Cardiac fibroblast (primary cell): ENCODE results near the gene ARHGEF17.

Experiments
- DNase-seq, 2 donors: peaks; one replicate each; pipeline versions ENCODE4 v3.0.0 to v3.0.0-alpha.2; 2010; ENCODE audit warnings: low read depth in 2 of 2
- H3K4me3 ChIP-seq, 2 donors: replicated peaks in 1 of 2; 1 replicate in 1 of 2; 2 replicates in 1 of 2; pipeline ENCODE4 v1.5.1; 2011; ENCODE audit warnings: low read depth in 2 of 2, low read length in 2 of 2, mild to moderate bottlenecking in 2 of 2, moderate library complexity in 1 of 2
- TF ChIP-seq, protein P1 (sequence below): IDR thresholded peaks from one replicate; pipeline ENCODE4 v1.5.1; 2011; ENCODE audit warnings: low read depth, mild to moderate bottlenecking, low read length, inconsistent platforms

The ARHGEF17 gene

DNA sequence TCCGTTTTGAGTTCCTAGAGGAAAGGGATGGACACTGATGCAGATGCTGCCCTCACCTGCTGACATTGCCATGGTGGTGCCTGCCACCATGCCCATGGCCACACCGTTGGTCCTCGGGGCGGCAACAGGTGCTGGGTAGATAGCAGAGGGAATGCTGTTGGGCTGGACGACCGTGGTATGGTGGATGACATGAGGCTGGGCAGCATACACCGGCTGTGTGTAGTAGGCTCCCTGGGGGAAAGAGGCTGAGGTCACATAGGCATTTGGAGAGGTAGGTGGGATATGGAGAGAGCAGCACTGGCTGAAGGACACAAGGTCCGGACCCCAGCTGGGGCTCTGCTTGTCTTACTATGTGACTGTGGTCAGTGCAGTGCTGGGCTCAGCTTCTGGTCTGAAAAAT lies 101.4 kb downstream of the ARHGEF17 start:
- no peak overlapping the region for H3K4me3 ChIP-seq
- TF ChIP-seq, protein P1, sequence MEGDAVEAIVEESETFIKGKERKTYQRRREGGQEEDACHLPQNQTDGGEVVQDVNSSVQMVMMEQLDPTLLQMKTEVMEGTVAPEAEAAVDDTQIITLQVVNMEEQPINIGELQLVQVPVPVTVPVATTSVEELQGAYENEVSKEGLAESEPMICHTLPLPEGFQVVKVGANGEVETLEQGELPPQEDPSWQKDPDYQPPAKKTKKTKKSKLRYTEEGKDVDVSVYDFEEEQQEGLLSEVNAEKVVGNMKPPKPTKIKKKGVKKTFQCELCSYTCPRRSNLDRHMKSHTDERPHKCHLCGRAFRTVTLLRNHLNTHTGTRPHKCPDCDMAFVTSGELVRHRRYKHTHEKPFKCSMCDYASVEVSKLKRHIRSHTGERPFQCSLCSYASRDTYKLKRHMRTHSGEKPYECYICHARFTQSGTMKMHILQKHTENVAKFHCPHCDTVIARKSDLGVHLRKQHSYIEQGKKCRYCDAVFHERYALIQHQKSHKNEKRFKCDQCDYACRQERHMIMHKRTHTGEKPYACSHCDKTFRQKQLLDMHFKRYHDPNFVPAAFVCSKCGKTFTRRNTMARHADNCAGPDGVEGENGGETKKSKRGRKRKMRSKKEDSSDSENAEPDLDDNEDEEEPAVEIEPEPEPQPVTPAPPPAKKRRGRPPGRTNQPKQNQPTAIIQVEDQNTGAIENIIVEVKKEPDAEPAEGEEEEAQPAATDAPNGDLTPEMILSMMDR: no peak

DNA sequence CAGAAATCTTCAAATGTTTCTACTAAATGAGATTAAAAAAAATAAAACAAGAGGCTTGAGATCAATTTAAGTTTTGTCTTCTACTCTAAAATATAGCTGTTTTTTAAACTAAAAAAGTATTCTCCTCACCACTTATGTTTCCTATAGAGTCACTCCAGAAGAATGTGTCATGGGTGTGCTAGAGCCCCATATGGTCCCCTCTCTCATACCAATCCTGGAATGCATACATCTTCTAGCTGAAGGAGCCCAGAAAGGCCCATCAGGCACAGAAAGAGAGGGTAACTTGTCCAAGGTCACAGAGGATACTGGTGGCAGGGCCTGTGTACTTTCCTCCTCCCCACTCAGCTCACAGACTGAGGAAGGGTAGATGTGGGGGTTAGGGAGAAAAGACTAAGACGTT lies 102.6 kb downstream of the ARHGEF17 start:
- TF ChIP-seq, protein P1: no peak

More for the DNA sequence above, 101.4 kb downstream of the ARHGEF17 start:
- no peak for DNase-seq

DNA sequence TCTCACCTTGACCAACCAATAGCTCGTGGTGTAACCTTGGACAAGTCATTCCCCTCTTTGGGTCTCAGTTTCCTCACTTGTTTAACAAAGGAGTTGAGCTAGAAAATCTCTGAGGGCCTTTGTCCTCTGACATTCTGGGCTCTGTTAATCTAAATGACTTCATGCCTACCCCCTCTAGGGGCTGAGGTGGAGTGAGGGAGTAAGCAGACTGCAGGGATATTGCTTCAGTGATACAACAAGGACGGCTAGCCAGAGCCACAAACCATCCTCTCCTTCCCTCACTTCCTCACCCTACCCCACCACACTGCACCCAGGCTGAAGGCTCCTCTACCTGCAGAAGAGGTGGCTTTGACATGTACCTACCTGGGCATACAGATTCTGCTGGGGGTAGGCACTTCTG lies 103.0 kb downstream of the ARHGEF17 start:
- DNase-seq: no peak
- TF ChIP-seq, protein P1: no peak
- no peak overlapping the region for H3K4me3 ChIP-seq

More for the DNA sequence above, 102.6 kb downstream of the ARHGEF17 start:
- DNase-seq: no peak
- H3K4me3 ChIP-seq: no peak overlapping the region

DNA sequence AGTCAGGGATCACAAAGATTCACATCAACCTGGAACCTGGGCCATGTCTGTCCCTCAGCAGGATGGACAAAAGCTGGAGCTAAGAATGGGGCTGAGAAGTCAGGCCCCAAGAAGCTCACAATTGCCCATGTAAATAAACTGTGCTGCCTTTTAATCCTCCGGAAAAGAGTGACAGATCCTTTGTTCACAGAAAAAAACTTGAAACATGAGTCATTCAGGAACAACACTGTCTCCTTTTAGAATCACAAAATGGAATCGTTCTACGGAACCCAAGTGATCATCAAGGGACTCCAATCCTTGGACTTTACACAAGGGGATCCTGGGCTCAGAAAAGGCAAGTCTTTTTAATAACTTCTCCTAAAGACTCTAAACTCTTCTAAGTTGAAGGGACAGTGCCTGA lies 104.2 kb downstream of the ARHGEF17 start:
- TF ChIP-seq, protein P1: no peak
- no peak overlapping the region for H3K4me3 ChIP-seq
- peak in 1 of 2 donors; percentile 55 for DNase-seq

DNA sequence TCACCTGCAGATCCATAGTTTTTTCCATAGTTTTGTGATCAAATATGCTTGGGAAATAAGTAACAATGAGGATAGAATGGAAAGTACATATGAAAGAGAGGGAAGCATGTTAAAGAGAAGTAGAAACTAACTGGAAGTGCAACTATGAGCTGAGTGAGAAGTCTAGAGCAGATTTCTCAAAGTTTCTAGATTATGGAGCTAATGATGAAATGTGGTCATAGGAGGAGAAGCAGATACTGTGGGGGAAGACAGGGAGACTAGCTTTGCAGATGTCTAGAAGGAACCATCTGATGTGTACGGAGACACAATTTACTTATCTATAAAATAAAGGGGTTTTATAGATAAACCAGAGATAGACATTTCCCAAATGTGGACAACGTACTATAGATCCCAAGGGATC lies 105.2 kb downstream of the ARHGEF17 start:
- no peak for DNase-seq
- no peak overlapping the region for H3K4me3 ChIP-seq
- TF ChIP-seq, protein P1: no peak

DNA sequence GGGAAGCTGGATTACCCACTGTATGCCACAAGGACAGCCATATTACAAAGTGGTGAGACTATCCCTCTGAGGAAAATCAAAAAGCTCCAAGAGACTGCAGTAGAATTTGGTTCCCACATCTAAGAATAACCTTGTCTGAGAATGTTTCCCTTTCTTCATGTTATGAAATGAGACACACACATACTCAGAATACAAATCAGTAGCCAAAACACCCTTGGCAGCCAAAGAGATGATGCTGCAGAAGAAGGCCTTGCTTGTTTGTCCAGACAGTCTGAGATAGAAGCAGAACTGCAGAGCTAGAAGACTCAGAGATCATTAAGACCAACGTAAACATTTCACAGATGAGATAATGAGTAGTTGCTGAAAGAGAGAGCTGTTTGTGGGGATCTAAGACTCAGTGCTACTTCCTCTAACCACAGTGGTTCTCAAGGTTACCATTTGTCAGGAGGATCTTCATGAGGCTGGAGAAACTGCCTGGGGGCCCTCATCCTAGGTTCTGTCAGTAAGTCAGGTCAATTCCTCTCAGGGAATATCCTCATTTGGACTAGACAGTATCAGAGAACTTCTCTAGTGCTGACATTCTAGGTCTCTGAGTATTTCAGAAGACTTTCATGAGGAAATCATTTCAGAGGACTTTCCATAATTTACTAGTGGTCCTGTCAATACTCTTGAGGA lies 107.0 kb downstream of the ARHGEF17 start:
- TF ChIP-seq, protein P1: no peak
- no peak overlapping the region for H3K4me3 ChIP-seq
- DNase-seq: peak; percentile 49 to 80
